HEK293 (cell line): ENCODE measurements around the gene NABP2.
A peak's percentile ranks its signal among the peaks of the same experiment; 100 is the strongest.

Source experiments
- BCL11B ChIP-seq: fragments of 450-650 bp; formaldehyde crosslinking; IDR thresholded peaks from 2 replicates; pipeline ENCODE4 v1.5.1; 2016; ENCODE audit warnings: low read depth, missing biosample characterization, missing genetic modification characterization
- GLI2 ChIP-seq: fragments of 450-650 bp; formaldehyde crosslinking; IDR thresholded peaks from 2 replicates; pipeline ENCODE4; 2017; ENCODE audit warnings: missing biosample characterization, missing genetic modification characterization, low read depth, borderline replicate concordance
- GLIS2 ChIP-seq: fragments of 450-650 bp; formaldehyde crosslinking; IDR thresholded peaks from 2 replicates; pipeline ENCODE4 v1.5.1; 2016; ENCODE audit warnings: missing biosample characterization, missing genetic modification characterization
- KLF1 ChIP-seq: fragments of 450-650 bp; formaldehyde crosslinking; IDR thresholded peaks from 2 replicates; pipeline ENCODE4 v1.5.1; 2016; ENCODE audit warnings: missing biosample characterization, missing genetic modification characterization
- YY1 ChIP-seq: fragments of 450-650 bp; formaldehyde crosslinking; IDR thresholded peaks from 2 replicates; pipeline ENCODE4 v1.5.1; 2018; ENCODE audit warnings: missing biosample characterization, missing genetic modification characterization
- ZBTB21 ChIP-seq: fragments of 450-650 bp; formaldehyde crosslinking; IDR thresholded peaks from 2 replicates; pipeline ENCODE4 v1.5.1; 2017; ENCODE audit warnings: missing biosample characterization, missing genetic modification characterization
- ZNF155 ChIP-seq: fragments of 450-650 bp; formaldehyde crosslinking; IDR thresholded peaks from 2 replicates; pipeline ENCODE4 v1.5.1; 2016; ENCODE audit warnings: missing biosample characterization, missing genetic modification characterization
- ZNF16 ChIP-seq: fragments of 450-650 bp; formaldehyde crosslinking; IDR thresholded peaks from 2 replicates; pipeline ENCODE4 v1.5.1; 2016; ENCODE audit warnings: low read depth, missing biosample characterization, missing genetic modification characterization
- ZNF169 ChIP-seq: fragments of 450-650 bp; formaldehyde crosslinking; IDR thresholded peaks from 2 replicates; pipeline ENCODE4 v1.5.1; 2016; ENCODE audit warnings: missing biosample characterization, missing genetic modification characterization
- ZNF174 ChIP-seq: fragments of 450-650 bp; formaldehyde crosslinking; IDR thresholded peaks from 2 replicates; pipeline ENCODE4 v1.5.0; 2017; ENCODE audit warnings: missing biosample characterization, mild to moderate bottlenecking, missing genetic modification characterization
- ZNF19 ChIP-seq: fragments of 450-650 bp; formaldehyde crosslinking; IDR thresholded peaks from 2 replicates; pipeline ENCODE4; 2016; ENCODE audit warnings: missing biosample characterization, missing genetic modification characterization, low read depth
- ZNF2 ChIP-seq: fragments of 450-650 bp; formaldehyde crosslinking; IDR thresholded peaks from 2 replicates; pipeline ENCODE4 v1.5.1; 2016; ENCODE audit warnings: missing biosample characterization, missing genetic modification characterization
- ZNF239 ChIP-seq: fragments of 450-650 bp; formaldehyde crosslinking; IDR thresholded peaks from 2 replicates; pipeline ENCODE4 v1.5.1; 2016; ENCODE audit warnings: missing biosample characterization, missing genetic modification characterization
- ZNF302 ChIP-seq: fragments of 450-650 bp; formaldehyde crosslinking; IDR thresholded peaks from 2 replicates; pipeline ENCODE4 v1.5.1; 2016; ENCODE audit warnings: missing biosample characterization, missing genetic modification characterization, low read depth
- ZNF394 ChIP-seq: fragments of 450-650 bp; formaldehyde crosslinking; IDR thresholded peaks from 2 replicates; pipeline ENCODE4 v1.5.1; 2016; ENCODE audit warnings: missing biosample characterization, missing genetic modification characterization, mild to moderate bottlenecking, moderate library complexity, borderline replicate concordance
- ZNF530 ChIP-seq: fragments of 450-650 bp; formaldehyde crosslinking; IDR thresholded peaks from 2 replicates; pipeline ENCODE4 v1.5.1; 2016; ENCODE audit warnings: low read depth, missing biosample characterization, missing genetic modification characterization
- ZNF544 ChIP-seq: fragments of 450-650 bp; formaldehyde crosslinking; IDR thresholded peaks from 2 replicates; pipeline ENCODE4 v1.5.0; 2017; ENCODE audit warnings: missing biosample characterization, missing genetic modification characterization
- ZNF549 ChIP-seq: fragments of 450-650 bp; IDR thresholded peaks from 2 replicates; pipeline ENCODE4 v1.5.1; 2018; ENCODE audit warnings: missing biosample characterization, missing genetic modification characterization, mild to moderate bottlenecking, inconsistent platforms, moderate library complexity
- ZNF571 ChIP-seq: fragments of 450-650 bp; formaldehyde crosslinking; IDR thresholded peaks from 2 replicates; pipeline ENCODE4 v1.5.0; 2017; ENCODE audit warnings: missing biosample characterization, missing genetic modification characterization
- ZNF629 ChIP-seq: fragments of 450-650 bp; formaldehyde crosslinking; IDR thresholded peaks from 2 replicates; pipeline ENCODE4 v1.5.1; 2017; ENCODE audit warnings: missing biosample characterization, missing genetic modification characterization
- ZNF660 ChIP-seq: fragments of 450-650 bp; IDR thresholded peaks from 2 replicates; pipeline ENCODE4 v1.5.1; 2018; ENCODE audit warnings: missing biosample characterization, mild to moderate bottlenecking, missing genetic modification characterization
- ZNF677 ChIP-seq: fragments of 450-650 bp; IDR thresholded peaks from 2 replicates; pipeline ENCODE4 v1.5.0; 2018; ENCODE audit warnings: missing biosample characterization, mild to moderate bottlenecking, missing genetic modification characterization, moderate library complexity
- ZNF707 ChIP-seq: fragments of 450-650 bp; formaldehyde crosslinking; IDR thresholded peaks from 2 replicates; pipeline ENCODE4 v1.5.1; 2016; ENCODE audit warnings: missing biosample characterization, missing genetic modification characterization
- ZNF747 ChIP-seq: fragments of 450-650 bp; formaldehyde crosslinking; IDR thresholded peaks from 2 replicates; pipeline ENCODE4 v1.5.1; 2016; ENCODE audit warnings: missing biosample characterization, missing genetic modification characterization
- ZNF785 ChIP-seq: fragments of 450-650 bp; formaldehyde crosslinking; IDR thresholded peaks from 2 replicates; pipeline ENCODE4 v1.5.1; 2016; ENCODE audit warnings: missing biosample characterization, missing genetic modification characterization
- ZNF792 ChIP-seq: fragments of 450-650 bp; formaldehyde crosslinking; IDR thresholded peaks from 2 replicates; pipeline ENCODE4 v1.5.1; 2016; ENCODE audit warnings: missing biosample characterization, missing genetic modification characterization
- ZNF830 ChIP-seq: fragments of 450-650 bp; IDR thresholded peaks from 2 replicates; pipeline ENCODE4 v1.5.0; 2018; ENCODE audit warnings: missing biosample characterization, missing genetic modification characterization, low read depth, mild to moderate bottlenecking, moderate library complexity
- TF ChIP-seq, protein P1 (sequence below): fragments of 450-650 bp; formaldehyde crosslinking; IDR thresholded peaks from 2 replicates; pipeline ENCODE4 v1.5.1; 2016; ENCODE audit warnings: missing biosample characterization, missing genetic modification characterization
- TF ChIP-seq, protein P2 (sequence below): fragments of 450-650 bp; formaldehyde crosslinking; IDR thresholded peaks from 2 replicates; pipeline ENCODE4 v1.5.1; 2016; ENCODE audit warnings: missing biosample characterization, missing genetic modification characterization, borderline replicate concordance
- TF ChIP-seq, protein P3 (sequence below): fragments of 450-650 bp; formaldehyde crosslinking; IDR thresholded peaks from 2 replicates; pipeline ENCODE4 v1.5.1; 2016; ENCODE audit warnings: missing biosample characterization, missing genetic modification characterization
- TF ChIP-seq, protein P4 (sequence below): fragments of 450-650 bp; formaldehyde crosslinking; IDR thresholded peaks from 2 replicates; pipeline ENCODE4 v1.5.1; 2017; ENCODE audit warnings: missing biosample characterization, missing genetic modification characterization
- TF ChIP-seq, protein P5 (sequence below): fragments of 450-650 bp; formaldehyde crosslinking; IDR thresholded peaks from 2 replicates; pipeline ENCODE4 v1.5.1; 2016; ENCODE audit warnings: missing biosample characterization, missing genetic modification characterization
- TF ChIP-seq, protein P6 (sequence below): fragments of 450-650 bp; formaldehyde crosslinking; IDR thresholded peaks from 2 replicates; pipeline ENCODE4 v1.5.1; 2016; ENCODE audit warnings: missing biosample characterization, missing genetic modification characterization

Gene NABP2

DNA sequence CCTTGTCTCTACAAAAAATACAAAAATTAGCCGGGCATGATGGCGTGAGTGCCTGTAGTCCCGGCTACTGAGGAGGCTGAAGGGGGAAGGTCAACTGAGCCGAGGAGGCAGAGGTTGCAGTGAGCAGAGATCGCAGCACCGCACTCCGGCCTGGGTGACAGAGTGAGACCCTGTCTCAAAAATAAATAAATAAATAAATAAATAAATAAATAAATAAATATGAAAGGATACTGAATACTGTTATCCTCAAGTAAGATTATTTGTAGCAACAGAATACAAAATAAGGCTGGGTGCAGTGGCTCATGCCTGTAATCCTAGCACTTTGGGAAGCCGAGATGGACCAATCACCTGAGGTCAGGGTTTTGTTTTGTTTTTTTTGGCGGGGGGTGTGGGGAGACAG lies 4.3 kb upstream of the NABP2 start (continued):
- TF ChIP-seq ZNF174 (tag by site-specific recombination) (no peak), ZBTB21 (tag by site-specific recombination) (peak; percentile 49; the same call in 1 of the 2 replicates), ZNF544 (tag by site-specific recombination) (no peak), GLIS2 (tag by site-specific recombination) (no peak), ZNF530 (tag by site-specific recombination) (peak; percentile 43; the same call in 1 of the 2 replicates), ZNF16 (tag by site-specific recombination) (no peak), ZNF660 (tag by site-specific recombination) (no peak), ZNF19 (peak; percentile 85; the same call in 1 of the 2 replicates), ZNF549 (tag by site-specific recombination) (no peak), ZNF830 (tag by site-specific recombination) (no peak), ZNF394 (tag by site-specific recombination) (peak; percentile 99), ZNF747 (tag by site-specific recombination) (no peak), KLF1 (tag by site-specific recombination) (no peak), ZNF571 (tag by site-specific recombination) (no peak), ZNF302 (tag by site-specific recombination) (no peak), ZNF169 (tag by site-specific recombination) (no peak), ZNF155 (tag by site-specific recombination) (no peak), ZNF785 (tag by site-specific recombination) (no peak), BCL11B (tag by site-specific recombination) (no peak), ZNF239 (tag by site-specific recombination) (no peak), ZNF2 (tag by site-specific recombination) (no peak), ZNF677 (tag by site-specific recombination) (no peak), YY1 (tag by site-specific recombination) (no peak), GLI2 (no peak; the same call in 1 of the 2 replicates), ZNF629 (tag by site-specific recombination) (peak; percentile 66; the same call in 1 of the 2 replicates), ZNF792 (tag by site-specific recombination) (no peak), ZNF707 (tag by site-specific recombination) (no peak)
- TF ChIP-seq, protein P1, sequence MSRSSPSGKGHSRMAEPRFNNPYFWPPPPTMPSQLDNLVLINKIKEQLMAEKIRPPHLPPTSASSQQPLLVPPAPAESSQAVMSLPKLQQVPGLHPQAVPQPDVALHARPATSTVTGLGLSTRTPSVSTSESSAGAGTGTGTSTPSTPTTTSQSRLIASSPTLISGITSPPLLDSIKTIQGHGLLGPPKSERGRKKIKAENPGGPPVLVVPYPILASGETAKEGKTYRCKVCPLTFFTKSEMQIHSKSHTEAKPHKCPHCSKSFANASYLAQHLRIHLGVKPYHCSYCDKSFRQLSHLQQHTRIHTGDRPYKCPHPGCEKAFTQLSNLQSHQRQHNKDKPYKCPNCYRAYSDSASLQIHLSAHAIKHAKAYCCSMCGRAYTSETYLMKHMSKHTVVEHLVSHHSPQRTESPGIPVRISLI (tag by site-specific recombination): no peak
- TF ChIP-seq, protein P2, sequence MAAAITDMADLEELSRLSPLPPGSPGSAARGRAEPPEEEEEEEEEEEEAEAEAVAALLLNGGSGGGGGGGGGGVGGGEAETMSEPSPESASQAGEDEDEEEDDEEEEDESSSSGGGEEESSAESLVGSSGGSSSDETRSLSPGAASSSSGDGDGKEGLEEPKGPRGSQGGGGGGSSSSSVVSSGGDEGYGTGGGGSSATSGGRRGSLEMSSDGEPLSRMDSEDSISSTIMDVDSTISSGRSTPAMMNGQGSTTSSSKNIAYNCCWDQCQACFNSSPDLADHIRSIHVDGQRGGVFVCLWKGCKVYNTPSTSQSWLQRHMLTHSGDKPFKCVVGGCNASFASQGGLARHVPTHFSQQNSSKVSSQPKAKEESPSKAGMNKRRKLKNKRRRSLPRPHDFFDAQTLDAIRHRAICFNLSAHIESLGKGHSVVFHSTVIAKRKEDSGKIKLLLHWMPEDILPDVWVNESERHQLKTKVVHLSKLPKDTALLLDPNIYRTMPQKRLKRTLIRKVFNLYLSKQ (tag by site-specific recombination): peak; percentile 85; the same call in 1 of the 2 replicates
- TF ChIP-seq, protein P3, sequence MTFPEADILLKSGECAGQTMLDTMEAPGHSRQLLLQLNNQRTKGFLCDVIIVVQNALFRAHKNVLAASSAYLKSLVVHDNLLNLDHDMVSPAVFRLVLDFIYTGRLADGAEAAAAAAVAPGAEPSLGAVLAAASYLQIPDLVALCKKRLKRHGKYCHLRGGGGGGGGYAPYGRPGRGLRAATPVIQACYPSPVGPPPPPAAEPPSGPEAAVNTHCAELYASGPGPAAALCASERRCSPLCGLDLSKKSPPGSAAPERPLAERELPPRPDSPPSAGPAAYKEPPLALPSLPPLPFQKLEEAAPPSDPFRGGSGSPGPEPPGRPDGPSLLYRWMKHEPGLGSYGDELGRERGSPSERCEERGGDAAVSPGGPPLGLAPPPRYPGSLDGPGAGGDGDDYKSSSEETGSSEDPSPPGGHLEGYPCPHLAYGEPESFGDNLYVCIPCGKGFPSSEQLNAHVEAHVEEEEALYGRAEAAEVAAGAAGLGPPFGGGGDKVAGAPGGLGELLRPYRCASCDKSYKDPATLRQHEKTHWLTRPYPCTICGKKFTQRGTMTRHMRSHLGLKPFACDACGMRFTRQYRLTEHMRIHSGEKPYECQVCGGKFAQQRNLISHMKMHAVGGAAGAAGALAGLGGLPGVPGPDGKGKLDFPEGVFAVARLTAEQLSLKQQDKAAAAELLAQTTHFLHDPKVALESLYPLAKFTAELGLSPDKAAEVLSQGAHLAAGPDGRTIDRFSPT: no peak
- TF ChIP-seq, protein P4, sequence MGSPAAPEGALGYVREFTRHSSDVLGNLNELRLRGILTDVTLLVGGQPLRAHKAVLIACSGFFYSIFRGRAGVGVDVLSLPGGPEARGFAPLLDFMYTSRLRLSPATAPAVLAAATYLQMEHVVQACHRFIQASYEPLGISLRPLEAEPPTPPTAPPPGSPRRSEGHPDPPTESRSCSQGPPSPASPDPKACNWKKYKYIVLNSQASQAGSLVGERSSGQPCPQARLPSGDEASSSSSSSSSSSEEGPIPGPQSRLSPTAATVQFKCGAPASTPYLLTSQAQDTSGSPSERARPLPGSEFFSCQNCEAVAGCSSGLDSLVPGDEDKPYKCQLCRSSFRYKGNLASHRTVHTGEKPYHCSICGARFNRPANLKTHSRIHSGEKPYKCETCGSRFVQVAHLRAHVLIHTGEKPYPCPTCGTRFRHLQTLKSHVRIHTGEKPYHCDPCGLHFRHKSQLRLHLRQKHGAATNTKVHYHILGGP (tag by site-specific recombination): no peak
- TF ChIP-seq, protein P5, sequence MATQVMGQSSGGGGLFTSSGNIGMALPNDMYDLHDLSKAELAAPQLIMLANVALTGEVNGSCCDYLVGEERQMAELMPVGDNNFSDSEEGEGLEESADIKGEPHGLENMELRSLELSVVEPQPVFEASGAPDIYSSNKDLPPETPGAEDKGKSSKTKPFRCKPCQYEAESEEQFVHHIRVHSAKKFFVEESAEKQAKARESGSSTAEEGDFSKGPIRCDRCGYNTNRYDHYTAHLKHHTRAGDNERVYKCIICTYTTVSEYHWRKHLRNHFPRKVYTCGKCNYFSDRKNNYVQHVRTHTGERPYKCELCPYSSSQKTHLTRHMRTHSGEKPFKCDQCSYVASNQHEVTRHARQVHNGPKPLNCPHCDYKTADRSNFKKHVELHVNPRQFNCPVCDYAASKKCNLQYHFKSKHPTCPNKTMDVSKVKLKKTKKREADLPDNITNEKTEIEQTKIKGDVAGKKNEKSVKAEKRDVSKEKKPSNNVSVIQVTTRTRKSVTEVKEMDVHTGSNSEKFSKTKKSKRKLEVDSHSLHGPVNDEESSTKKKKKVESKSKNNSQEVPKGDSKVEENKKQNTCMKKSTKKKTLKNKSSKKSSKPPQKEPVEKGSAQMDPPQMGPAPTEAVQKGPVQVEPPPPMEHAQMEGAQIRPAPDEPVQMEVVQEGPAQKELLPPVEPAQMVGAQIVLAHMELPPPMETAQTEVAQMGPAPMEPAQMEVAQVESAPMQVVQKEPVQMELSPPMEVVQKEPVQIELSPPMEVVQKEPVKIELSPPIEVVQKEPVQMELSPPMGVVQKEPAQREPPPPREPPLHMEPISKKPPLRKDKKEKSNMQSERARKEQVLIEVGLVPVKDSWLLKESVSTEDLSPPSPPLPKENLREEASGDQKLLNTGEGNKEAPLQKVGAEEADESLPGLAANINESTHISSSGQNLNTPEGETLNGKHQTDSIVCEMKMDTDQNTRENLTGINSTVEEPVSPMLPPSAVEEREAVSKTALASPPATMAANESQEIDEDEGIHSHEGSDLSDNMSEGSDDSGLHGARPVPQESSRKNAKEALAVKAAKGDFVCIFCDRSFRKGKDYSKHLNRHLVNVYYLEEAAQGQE (tag by site-specific recombination): peak; percentile 87
- TF ChIP-seq, protein P6, sequence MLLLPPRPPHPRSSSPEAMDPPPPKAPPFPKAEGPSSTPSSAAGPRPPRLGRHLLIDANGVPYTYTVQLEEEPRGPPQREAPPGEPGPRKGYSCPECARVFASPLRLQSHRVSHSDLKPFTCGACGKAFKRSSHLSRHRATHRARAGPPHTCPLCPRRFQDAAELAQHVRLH (tag by site-specific recombination): 0 out of 2 replicates have a peak, but pooled peaks have one; percentile 48
